Activated CD4-positive, alpha-beta memory T cell treated with anti-CD3 and anti-CD28 coated beads for 36 hours (primary cell): ENCODE measurements around the gene RBM11. TPM values are rescaled to one million over a fixed set of nuclear protein-coding genes. Genes with fewer than 3 reads are reported as not detected.

ENCODE experiments used
- CTCF ChIA-PET: fragments of 350-600 bp; sonication (Branson Sonifier 250); formaldehyde crosslinking; loops from one replicate; lab custom pipeline; 2021; ENCODE audit warnings: antibody characterized with exemption, inconsistent platforms; lab: Charles Lee
- POLR2A ChIA-PET: fragments of 350-600 bp; sonication (Branson Sonifier 250); formaldehyde crosslinking; loops from one replicate; lab custom pipeline; 2021; ENCODE audit warnings: antibody characterized with exemption; lab: Charles Lee
- DNase-seq: peaks from one replicate; pipeline ENCODE4 v3.0.0-alpha.2; 2020
- H3K27ac Mint-ChIP-seq: one replicate; pipeline ENCODE4 v1.8.0; 2021; ENCODE audit warnings: mixed read lengths
- H3K27me3 Mint-ChIP-seq: one replicate; pipeline ENCODE4 v1.8.0; 2021; ENCODE audit warnings: mixed read lengths
- H3K36me3 Mint-ChIP-seq: one replicate; pipeline ENCODE4 v1.8.0; 2021; ENCODE audit warnings: mixed read lengths
- H3K4me1 Mint-ChIP-seq: one replicate; pipeline ENCODE4 v1.8.0; 2021; ENCODE audit warnings: low read depth, mixed read lengths
- H3K4me3 Mint-ChIP-seq: one replicate; pipeline ENCODE4 v1.8.0; 2021; ENCODE audit warnings: mild to moderate bottlenecking, mixed read lengths
- H3K9me3 Mint-ChIP-seq: one replicate; pipeline ENCODE4 v1.8.0; 2021; ENCODE audit warnings: mixed read lengths
- intact Hi-C: fragments of 100-400 bp; cut with micrococcal nuclease; formaldehyde crosslinking; loops from one replicate; pipeline ENCODE4 v1.15.1; 2023
- total RNA-seq, 2 experiments: library from RNA; stranded (reverse); gene quantifications; one replicate each; pipeline ENCODE4 v1.2.3, GENCODE V29; 2021

Gene RBM11
- total RNA-seq, 2 experiments from 2014 or later: 1.5 to 3.1 TPM

- Mint-ChIP-seq H3K36me3 (no peaks in the 10 kb centered on the region), H3K9me3 (no peaks in the 10 kb centered on the region), H3K27me3 (peaks cover 23% of the 10 kb centered on the region), H3K4me1 (no peaks in the 10 kb centered on the region), H3K4me3 (no peak overlapping the region), H3K27ac (no peak overlapping the region)
- POLR2A ChIA-PET: no interaction called here
- CTCF ChIA-PET: no interaction called here
- intact Hi-C loops: no loop called here
- DNase-seq: no peak
These were observed 58.0 kb downstream of the RBM11 start for GRCh38 chr21:14273736-14274538.

DNA sequence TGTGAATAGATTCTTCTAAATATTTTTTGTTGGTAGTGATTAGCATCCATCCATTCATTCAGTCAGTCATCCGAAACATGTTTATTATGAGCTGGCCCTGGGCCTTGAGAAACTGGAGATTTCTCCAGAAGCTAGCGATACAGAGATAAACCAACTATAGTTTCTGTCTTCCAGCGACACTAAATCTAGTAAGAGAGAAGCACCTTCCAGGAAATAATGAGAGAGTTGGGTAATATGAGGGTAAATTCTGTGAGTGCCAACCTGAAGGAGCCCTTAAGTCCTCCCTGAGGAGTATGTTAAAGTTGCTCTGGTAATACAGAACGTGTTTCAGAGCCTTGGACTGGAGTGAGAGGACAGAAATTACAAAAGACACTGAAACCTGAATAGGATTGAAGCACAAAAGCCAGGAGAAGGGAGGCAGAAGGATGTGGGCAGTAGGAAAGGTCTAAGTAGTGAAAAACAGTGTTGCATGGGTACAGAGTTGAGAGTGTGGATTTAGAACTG, 59.8 kb downstream of the RBM11 start:
- H3K36me3 Mint-ChIP-seq: no peaks in the 10 kb centered on the region
- no peaks in the 10 kb centered on the region for H3K4me1 Mint-ChIP-seq
- H3K9me3 Mint-ChIP-seq: no peaks in the 10 kb centered on the region
- intact Hi-C loops: no loop called here
- peaks cover 24% of the 10 kb centered on the region for H3K27me3 Mint-ChIP-seq
- no peak overlapping the region for H3K27ac Mint-ChIP-seq
- ChIA-PET POLR2A (no interaction called here), CTCF (interaction anchor here (0.6 kb wide), 1 partner anchor 16 kb away, joined by 3 read pairs; no protein-coding TSS in a partner anchor)
- H3K4me3 Mint-ChIP-seq: no peak overlapping the region
- no peak for DNase-seq

Other genes with a start within 250 kb of the RBM11 start
- gene LIPI, start 5.2 kb upstream of the RBM11 start, total RNA-seq: not detected
- 10 to 100 TPM; 48.5 to 49.1 TPM for gene HSPA13, start 167.0 kb downstream of the RBM11 start, total RNA-seq